C4-2B (cell line): ENCODE results near the gene IQSEC1.

Source experiments
- H3K27ac ChIP-seq: fragments of 450-650 bp; 2 replicates; pipeline ENCODE4 v1.5.1; 2017
- ZFX ChIP-seq: fragments of 450-650 bp; IDR thresholded peaks from 2 replicates; pipeline ENCODE4 v1.6.1; 2017
- TF ChIP-seq, protein P1 (sequence below): fragments of 450-650 bp; conservative IDR thresholded peaks from 2 replicates; pipeline ENCODE4 v1.5.1; 2017; ENCODE audit warnings: mild to moderate bottlenecking

IQSEC1 gene

DNA sequence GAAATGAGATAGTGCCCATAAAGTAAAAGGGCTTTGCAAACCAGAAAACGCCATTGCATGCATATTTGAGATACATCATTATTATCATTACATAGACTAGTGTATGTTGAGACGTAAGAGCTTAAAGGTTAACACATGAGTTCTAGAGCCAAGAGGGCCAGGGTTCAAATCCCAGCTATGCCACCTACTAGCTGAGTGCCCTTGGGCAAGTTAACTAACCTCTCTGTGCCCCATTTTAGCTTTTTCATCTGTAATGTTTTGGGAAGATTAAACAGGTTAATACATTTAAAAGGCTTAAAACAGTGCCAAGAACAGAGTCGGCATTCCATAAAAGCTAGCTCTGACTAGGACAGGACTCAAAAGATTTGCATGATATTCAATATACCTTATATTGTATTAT lies 22.8 kb downstream of the IQSEC1 start:
- no peak overlapping the region for H3K27ac ChIP-seq
- TF ChIP-seq ZFX = no peak
- TF ChIP-seq, protein P1, sequence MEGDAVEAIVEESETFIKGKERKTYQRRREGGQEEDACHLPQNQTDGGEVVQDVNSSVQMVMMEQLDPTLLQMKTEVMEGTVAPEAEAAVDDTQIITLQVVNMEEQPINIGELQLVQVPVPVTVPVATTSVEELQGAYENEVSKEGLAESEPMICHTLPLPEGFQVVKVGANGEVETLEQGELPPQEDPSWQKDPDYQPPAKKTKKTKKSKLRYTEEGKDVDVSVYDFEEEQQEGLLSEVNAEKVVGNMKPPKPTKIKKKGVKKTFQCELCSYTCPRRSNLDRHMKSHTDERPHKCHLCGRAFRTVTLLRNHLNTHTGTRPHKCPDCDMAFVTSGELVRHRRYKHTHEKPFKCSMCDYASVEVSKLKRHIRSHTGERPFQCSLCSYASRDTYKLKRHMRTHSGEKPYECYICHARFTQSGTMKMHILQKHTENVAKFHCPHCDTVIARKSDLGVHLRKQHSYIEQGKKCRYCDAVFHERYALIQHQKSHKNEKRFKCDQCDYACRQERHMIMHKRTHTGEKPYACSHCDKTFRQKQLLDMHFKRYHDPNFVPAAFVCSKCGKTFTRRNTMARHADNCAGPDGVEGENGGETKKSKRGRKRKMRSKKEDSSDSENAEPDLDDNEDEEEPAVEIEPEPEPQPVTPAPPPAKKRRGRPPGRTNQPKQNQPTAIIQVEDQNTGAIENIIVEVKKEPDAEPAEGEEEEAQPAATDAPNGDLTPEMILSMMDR = no peak

DNA sequence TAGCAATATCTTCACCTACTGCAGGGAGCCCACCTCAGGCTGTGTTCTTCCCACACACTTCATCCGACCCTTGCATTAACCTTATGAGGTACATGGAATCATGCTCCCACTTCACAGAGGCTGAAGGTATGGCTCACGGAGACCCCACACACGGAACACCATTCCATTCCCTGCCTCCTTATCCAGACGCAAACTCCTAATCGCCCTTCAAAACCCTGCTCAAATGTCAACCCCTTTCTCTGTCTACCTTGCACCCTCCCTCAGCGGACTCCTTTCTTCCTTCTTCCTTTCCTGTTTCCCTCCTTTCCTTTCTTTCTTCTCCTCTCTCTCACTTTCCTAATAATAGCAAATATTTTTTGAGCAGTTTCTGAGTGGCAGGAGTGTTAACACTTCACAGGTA lies 23.8 kb downstream of the IQSEC1 start:
- no peak overlapping the region for H3K27ac ChIP-seq
- TF ChIP-seq ZFX = no peak
- TF ChIP-seq, protein P1 = no peak

DNA sequence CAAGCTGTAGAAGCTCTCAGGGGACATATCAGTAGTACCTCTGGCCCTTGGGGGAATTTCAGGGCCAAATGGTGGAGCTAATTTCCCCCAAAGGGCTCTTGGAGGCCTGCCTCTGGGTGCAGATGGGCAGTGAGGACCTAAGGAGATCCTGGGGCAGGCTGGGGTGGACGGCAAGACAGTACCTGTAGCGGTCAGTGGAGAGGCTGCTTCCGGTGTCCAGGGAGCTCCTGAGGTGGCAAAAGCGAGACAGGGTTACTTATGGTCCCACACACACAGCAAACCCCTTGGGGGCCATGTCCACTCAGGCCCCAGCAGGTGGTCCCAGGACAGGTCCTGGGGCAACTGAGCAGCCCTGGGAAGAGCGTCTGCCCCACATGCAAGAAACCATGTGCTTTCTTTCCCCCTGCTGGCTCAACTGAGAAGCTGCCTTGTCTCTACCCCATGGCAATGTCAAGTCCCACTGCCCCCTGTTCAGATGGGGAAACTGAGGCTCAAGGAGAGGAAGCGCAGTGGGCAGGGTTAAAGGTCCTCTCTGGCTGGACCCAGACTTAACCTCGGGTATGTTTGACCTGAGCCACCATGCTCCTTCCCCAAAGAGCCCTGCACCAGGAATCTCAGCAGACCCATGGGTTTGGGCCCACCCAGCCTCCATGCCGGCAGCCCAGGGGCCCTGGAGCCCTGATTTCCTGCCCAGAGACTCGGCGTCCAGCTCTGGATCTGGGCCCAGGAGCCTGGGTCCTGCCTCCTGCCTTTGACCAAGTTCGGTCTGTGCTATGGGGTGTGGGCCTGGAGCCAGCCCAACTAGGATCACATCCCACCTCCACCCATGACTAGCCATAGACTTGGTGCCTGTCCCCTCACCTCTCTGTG lies 25.7 kb downstream of the IQSEC1 start:
- TF ChIP-seq, protein P1 = no peak
- TF ChIP-seq ZFX = no peak
- H3K27ac ChIP-seq = no peak overlapping the region

DNA sequence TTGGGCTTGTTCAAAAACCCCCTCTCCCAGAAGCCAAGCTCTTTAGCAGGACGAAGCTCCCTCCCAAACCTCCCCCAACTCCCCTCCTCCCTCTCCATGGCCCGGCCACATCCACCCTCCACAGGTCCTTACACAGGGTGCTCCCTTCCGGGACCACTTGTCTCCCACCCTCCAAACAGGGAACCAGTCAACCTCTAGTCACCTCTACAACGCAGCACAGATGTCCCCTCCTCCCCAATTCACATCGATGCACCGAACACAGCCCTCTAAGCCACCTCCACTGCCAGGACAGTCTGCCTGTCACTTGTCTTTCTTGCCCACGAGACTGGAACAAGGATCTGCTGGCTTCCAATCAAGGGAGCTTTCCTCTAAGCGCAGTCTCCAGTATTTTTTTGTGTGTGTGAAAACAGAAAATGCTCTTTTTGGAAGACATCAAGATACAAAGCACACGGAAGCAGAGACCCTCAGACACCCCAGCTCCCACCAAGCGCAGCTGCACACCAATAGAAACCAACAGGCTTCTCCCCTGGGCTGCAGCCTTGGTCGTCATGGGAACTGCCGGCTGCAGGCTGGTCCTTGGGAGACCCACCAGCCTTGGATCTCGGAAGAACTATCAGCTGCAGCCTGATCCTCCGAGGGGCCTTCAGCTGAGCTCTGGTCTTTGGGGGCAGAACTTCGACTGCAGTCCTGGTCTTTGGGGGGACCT lies 26.5 kb downstream of the IQSEC1 start:
- TF ChIP-seq, protein P1 = no peak
- TF ChIP-seq ZFX = no peak
- H3K27ac ChIP-seq = no peak overlapping the region

DNA sequence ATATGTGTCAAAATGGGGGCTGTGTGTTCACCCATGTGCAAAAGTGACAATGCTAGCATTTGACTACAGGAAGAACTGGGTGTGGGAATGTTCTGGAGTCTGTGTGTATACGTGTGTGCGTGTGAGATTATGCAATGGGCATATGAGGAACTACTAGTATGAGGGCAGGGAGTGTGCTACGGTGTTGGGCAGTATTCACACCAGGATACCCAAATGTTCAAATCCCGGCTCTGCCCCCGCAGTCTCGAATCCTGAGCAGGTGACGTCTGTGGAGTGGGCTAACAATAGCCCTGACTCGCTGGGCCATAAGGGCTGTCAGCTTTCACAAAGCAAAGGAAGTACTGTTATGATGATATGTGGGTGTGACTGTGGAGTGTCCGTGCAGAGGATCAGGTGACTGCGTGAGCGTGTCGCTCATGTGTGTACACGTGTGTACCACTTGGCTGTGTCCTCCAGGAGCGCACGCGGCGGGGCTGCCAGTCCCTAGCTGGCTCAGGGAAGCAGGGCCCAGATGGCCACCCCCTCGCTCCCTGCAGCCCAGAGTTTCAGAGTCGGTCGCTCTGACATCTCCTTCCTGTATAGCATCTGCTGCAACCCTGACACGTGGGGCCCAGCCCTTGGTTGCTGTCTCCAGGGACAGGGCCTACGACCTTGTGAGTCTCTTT lies 27.2 kb downstream of the IQSEC1 start:
- H3K27ac ChIP-seq = no peak overlapping the region
- TF ChIP-seq ZFX = no peak

DNA sequence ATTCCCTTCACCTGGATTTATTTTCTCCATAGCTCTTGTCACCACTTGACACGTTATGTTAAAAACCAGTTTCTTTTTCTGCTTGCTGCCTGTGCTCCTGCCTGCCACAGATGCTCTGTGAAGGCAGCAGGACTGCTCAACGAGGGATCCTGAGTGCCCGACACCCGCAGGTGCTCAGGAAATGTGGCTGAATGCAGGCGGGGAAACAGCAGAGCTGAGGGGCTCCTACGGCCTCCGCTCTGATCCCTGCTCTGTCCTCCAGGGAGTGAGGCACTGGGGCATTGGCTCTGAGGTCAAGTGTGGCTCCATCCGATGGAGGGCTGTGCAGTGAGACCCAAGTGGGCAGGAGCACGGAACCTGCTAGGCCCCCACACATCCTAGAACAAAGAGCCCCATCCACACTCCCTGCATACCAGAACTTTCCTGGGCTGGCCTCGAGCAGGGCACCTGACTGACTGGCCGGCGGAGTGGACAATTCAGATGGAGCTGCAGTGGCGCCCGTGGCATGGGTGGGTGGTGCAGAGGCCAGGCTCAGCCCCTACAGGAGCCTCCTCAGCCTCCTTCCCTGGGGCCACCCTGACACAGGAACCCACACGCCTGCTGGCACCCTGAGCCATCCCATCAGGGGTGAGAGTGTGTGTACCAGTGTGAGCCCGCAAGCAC lies 27.9 kb downstream of the IQSEC1 start:
- TF ChIP-seq, protein P1 = no peak
- no peak for TF ChIP-seq ZFX
- no peak overlapping the region for H3K27ac ChIP-seq

DNA sequence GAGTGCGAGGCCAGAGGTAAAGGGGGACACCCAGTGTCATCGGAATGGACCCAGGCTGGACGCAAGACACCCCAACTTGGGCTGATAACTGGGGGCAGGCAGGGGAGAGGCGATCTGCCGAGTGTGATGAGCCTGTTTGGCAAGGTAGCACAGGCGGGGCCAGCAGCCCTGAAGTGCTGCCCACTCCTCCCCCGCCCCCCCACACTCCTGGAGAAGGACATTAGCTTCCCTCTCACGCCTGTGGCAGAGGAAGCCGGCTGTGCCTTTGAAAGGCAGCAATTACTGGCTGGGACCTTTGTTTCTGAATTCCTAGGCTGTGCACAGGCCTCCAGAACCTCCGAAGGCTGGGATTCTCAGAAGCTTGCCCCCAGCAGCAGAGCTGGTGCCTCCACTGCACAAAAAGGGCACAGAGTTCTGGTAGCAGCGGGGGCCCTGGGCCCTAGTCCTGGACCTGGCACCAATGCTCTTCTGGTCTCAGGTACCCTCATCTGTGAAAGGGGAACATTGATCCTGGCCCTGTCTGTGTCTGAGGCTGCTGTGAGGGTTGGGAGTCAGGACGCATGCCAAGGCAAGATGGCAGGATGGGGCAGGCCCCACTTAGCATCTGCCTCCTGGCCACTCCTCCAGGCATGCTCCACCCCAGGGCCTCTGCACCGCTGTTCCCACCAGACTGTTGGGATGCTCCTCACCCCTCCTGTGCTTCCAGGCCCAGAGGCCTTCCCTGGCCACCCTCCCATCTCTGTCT lies 28.6 kb downstream of the IQSEC1 start:
- no peak overlapping the region for H3K27ac ChIP-seq
- TF ChIP-seq, protein P1 = no peak
- no peak for TF ChIP-seq ZFX
